GM12878 (cell line): Measurements from ENCODE around the gene LRRC55.

Experiments
- BCL11A ChIP-seq: IDR thresholded peaks from 2 replicates; pipeline ENCODE4 v1.6.1; 2011; ENCODE audit warnings: low read depth, low read length
- CTCF ChIP-seq, 3 experiments: IDR thresholded peaks in 2 of 3; conservative IDR thresholded peaks in 1 of 3; 2 replicates each; pipeline ENCODE4 v1.5.1; 2011; ENCODE audit warnings: low read depth in 3 of 3, low read length in 3 of 3, mild to moderate bottlenecking in 3 of 3, control low read depth in 2 of 3, moderate library complexity in 2 of 3, inconsistent platforms in 1 of 3, mixed read lengths in 1 of 3; ENCODE audit not compliant: control insufficient read depth in 2 of 3, insufficient read depth in 1 of 3; ENCODE audit errors: extremely low read depth in 1 of 3
- EGR1 ChIP-seq, 2 experiments: IDR thresholded peaks; 1 replicate in 1 of 2; 2 replicates in 1 of 2; pipeline ENCODE4 v1.6.1; 2011 to 2012; ENCODE audit warnings: low read depth in 2 of 2, low read length in 2 of 2, borderline replicate concordance in 1 of 2, mild to moderate bottlenecking in 1 of 2, moderate library complexity in 1 of 2
- HDAC2 ChIP-seq: fragments of 200-600 bp; sonication (generic); IDR thresholded peaks from 2 replicates; pipeline ENCODE4 v1.6.1; 2017
- NFIC ChIP-seq: IDR thresholded peaks from 2 replicates; pipeline ENCODE4 v1.6.1; 2012; ENCODE audit warnings: low read depth, mild to moderate bottlenecking, inconsistent platforms, low read length, moderate library complexity
- NFYB ChIP-seq: IDR thresholded peaks from 2 replicates; pipeline ENCODE4 v1.6.1; 2011; ENCODE audit warnings: low read depth, mild to moderate bottlenecking, low read length, improper control_type of control experiment, moderate library complexity; ENCODE audit not compliant: insufficient read depth
- NR2C2 ChIP-seq: IDR thresholded peaks from 2 replicates; pipeline ENCODE4 v1.6.1; 2011; ENCODE audit warnings: borderline replicate concordance, low read depth; ENCODE audit not compliant: control insufficient read depth, insufficient read length
- RAD21 ChIP-seq: IDR thresholded peaks from 2 replicates; pipeline ENCODE4 v1.6.1; 2011; ENCODE audit warnings: mild to moderate bottlenecking, low read depth, low read length, moderate library complexity; ENCODE audit not compliant: insufficient read depth
- RAD51 ChIP-seq: fragments of 450-650 bp; IDR thresholded peaks from 2 replicates; pipeline ENCODE4 v1.6.1; 2016; ENCODE audit warnings: moderate library complexity, mild to moderate bottlenecking, inconsistent platforms
- REST ChIP-seq: IDR thresholded peaks from 2 replicates; pipeline ENCODE4 v1.6.1; 2012; ENCODE audit warnings: mild to moderate bottlenecking, low read depth, low read length
- SIN3A ChIP-seq: IDR thresholded peaks from 2 replicates; pipeline ENCODE4 v1.6.1; 2012; ENCODE audit warnings: low read depth, low read length, improper control_type of control experiment
- SKIL ChIP-seq: fragments of 450-650 bp; IDR thresholded peaks from 2 replicates; pipeline ENCODE4 v1.6.1; 2017; ENCODE audit warnings: mild to moderate bottlenecking, low read depth, inconsistent platforms; ENCODE audit not compliant: poor library complexity, severe bottlenecking
- SMAD1 ChIP-seq: fragments of 450-650 bp; IDR thresholded peaks from 2 replicates; pipeline ENCODE4 v1.6.1; 2018; ENCODE audit warnings: mild to moderate bottlenecking, low read depth; ENCODE audit not compliant: partially characterized antibody
- SREBF2 ChIP-seq: IDR thresholded peaks from 2 replicates; pipeline ENCODE4 v1.6.1; 2012; ENCODE audit warnings: mild to moderate bottlenecking, low read length

GRCh38 chr11:57202281-57202680 is 20.5 kb downstream of the LRRC55 start:
- TF ChIP-seq CTCF (IDR thresholded peaks at IDR 0.05 in 2 of 3, conservative IDR thresholded peaks at IDR 0.05 in 1 of 3; ENCODE audit: control insufficient read depth in 2 of 3, extremely low read depth in 1 of 3, insufficient read depth in 1 of 3, low read depth in 3 of 3, low read length in 3 of 3) (no peak), HDAC2 (no peak), NFIC (no peak), RAD21 (no peak), RAD51 (no peak), SREBF2 (no peak), NFYB (no peak), SKIL (no peak), SMAD1 (no peak), REST (no peak), SIN3A (no peak), NR2C2 (no peak), EGR1 (IDR thresholded peaks at IDR 0.05; ENCODE audit: borderline replicate concordance in 1 of 2, low read depth in 2 of 2, low read length in 2 of 2) (no peak), BCL11A (no peak)
